Measurements from ENCODE around the gene SYCE3.

- TF ChIP-seq CTCF (IDR thresholded peaks at IDR 0.05) (no peak), POLR2A (IDR thresholded peaks at IDR 0.05) (no peak)
Measured at GRCh38 chr22:50605002-50605612, 42.4 kb upstream of the SYCE3 start.
